HCT116 (cell line): ENCODE data around the gene ADAM15.

Experiments
- EGR1 ChIP-seq: IDR thresholded peaks from 2 replicates; pipeline ENCODE4 v1.6.1; 2012; ENCODE audit warnings: low read depth
- EZH2 ChIP-seq: fragments of 200-600 bp; sonication (generic); IDR thresholded peaks from 2 replicates; pipeline ENCODE4 v1.6.1; 2017; ENCODE audit warnings: antibody characterized with exemption, mixed run types
- RAD21 ChIP-seq: IDR thresholded peaks from 2 replicates; pipeline ENCODE4 v1.6.1; 2012; ENCODE audit warnings: low read depth, mild to moderate bottlenecking
- SIN3A ChIP-seq: IDR thresholded peaks from 2 replicates; pipeline ENCODE4 v1.6.1; 2012; ENCODE audit warnings: low read depth
- SP1 ChIP-seq: IDR thresholded peaks from 2 replicates; pipeline ENCODE4 v1.6.1; 2012; ENCODE audit warnings: low read depth
- SRF ChIP-seq: IDR thresholded peaks from 2 replicates; pipeline ENCODE4 v1.6.1; 2012; ENCODE audit warnings: low read depth
- TF ChIP-seq, protein P1 (sequence below), 3 experiments: fragments of 200-600 bp in 1 of 3; sonication (generic) in 1 of 3; IDR thresholded peaks in 2 of 3; conservative IDR thresholded peaks in 1 of 3; 2 replicates each; pipeline ENCODE4 v1.5.1; 2012 to 2017; ENCODE audit warnings: low read depth in 2 of 3, low read length in 2 of 3, antibody characterized with exemption in 1 of 3, borderline replicate concordance in 1 of 3, control low read depth in 1 of 3, mild to moderate bottlenecking in 1 of 3, mixed read lengths in 1 of 3, mixed run types in 1 of 3, moderate library complexity in 1 of 3; ENCODE audit not compliant: insufficient read depth in 1 of 3
- TF ChIP-seq, protein P2 (sequence below): IDR thresholded peaks from 2 replicates; pipeline ENCODE4 v1.6.1; 2012; ENCODE audit warnings: low read depth

GRCh38 chr1:155081472-155082300 is 30.6 kb downstream of the ADAM15 start:
- no peak for TF ChIP-seq SP1
- TF ChIP-seq EZH2, result no peak
- TF ChIP-seq, protein P1, sequence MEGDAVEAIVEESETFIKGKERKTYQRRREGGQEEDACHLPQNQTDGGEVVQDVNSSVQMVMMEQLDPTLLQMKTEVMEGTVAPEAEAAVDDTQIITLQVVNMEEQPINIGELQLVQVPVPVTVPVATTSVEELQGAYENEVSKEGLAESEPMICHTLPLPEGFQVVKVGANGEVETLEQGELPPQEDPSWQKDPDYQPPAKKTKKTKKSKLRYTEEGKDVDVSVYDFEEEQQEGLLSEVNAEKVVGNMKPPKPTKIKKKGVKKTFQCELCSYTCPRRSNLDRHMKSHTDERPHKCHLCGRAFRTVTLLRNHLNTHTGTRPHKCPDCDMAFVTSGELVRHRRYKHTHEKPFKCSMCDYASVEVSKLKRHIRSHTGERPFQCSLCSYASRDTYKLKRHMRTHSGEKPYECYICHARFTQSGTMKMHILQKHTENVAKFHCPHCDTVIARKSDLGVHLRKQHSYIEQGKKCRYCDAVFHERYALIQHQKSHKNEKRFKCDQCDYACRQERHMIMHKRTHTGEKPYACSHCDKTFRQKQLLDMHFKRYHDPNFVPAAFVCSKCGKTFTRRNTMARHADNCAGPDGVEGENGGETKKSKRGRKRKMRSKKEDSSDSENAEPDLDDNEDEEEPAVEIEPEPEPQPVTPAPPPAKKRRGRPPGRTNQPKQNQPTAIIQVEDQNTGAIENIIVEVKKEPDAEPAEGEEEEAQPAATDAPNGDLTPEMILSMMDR (IDR thresholded peaks at IDR 0.05 in 2 of 3, conservative IDR thresholded peaks at IDR 0.05 in 1 of 3; ENCODE audit: borderline replicate concordance in 1 of 3, insufficient read depth in 1 of 3, low read depth in 2 of 3, low read length in 2 of 3), result no peak
- no peak for TF ChIP-seq SRF
- no peak for TF ChIP-seq SIN3A
- TF ChIP-seq, protein P2, sequence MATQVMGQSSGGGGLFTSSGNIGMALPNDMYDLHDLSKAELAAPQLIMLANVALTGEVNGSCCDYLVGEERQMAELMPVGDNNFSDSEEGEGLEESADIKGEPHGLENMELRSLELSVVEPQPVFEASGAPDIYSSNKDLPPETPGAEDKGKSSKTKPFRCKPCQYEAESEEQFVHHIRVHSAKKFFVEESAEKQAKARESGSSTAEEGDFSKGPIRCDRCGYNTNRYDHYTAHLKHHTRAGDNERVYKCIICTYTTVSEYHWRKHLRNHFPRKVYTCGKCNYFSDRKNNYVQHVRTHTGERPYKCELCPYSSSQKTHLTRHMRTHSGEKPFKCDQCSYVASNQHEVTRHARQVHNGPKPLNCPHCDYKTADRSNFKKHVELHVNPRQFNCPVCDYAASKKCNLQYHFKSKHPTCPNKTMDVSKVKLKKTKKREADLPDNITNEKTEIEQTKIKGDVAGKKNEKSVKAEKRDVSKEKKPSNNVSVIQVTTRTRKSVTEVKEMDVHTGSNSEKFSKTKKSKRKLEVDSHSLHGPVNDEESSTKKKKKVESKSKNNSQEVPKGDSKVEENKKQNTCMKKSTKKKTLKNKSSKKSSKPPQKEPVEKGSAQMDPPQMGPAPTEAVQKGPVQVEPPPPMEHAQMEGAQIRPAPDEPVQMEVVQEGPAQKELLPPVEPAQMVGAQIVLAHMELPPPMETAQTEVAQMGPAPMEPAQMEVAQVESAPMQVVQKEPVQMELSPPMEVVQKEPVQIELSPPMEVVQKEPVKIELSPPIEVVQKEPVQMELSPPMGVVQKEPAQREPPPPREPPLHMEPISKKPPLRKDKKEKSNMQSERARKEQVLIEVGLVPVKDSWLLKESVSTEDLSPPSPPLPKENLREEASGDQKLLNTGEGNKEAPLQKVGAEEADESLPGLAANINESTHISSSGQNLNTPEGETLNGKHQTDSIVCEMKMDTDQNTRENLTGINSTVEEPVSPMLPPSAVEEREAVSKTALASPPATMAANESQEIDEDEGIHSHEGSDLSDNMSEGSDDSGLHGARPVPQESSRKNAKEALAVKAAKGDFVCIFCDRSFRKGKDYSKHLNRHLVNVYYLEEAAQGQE, result no peak
- no peak for TF ChIP-seq EGR1
- TF ChIP-seq RAD21, result no peak
